GM18861 (cell line): Measurements from ENCODE around the gene TDRD15.
"Not testable (repeated sequence)": the region's sequence is repeated elsewhere in the genome, so short reads cannot be mapped to it uniquely, and the experiment has no call there.

ENCODE experiments used
- ATAC-seq: cut with Tn5 transposase; IDR thresholded peaks from one replicate; pipeline ENCODE4 v1.9.1; 2021; ENCODE audit not compliant: unreplicated experiment

Gene TDRD15

GRCh38 chr2:21142149-21142548, 18.4 kb downstream of the TDRD15 start:
- ATAC-seq = no peak

GRCh38 chr2:21146638-21147037, 22.9 kb downstream of the TDRD15 start:
- no peak for ATAC-seq

- no peak for ATAC-seq
These were observed 24.9 kb downstream of the TDRD15 start for GRCh38 chr2:21148718-21149117.

- ATAC-seq = not testable (repeated sequence)
These were observed 27.5 kb downstream of the TDRD15 start for GRCh38 chr2:21151234-21151633.

- ATAC-seq = no peak
These were observed 31.8 kb downstream of the TDRD15 start for GRCh38 chr2:21155365-21156136.

- ATAC-seq = no peak
These were observed 37.4 kb downstream of the TDRD15 start for GRCh38 chr2:21161122-21161521.

GRCh38 chr2:21161832-21162614, 38.3 kb downstream of the TDRD15 start:
- no peak for ATAC-seq

- ATAC-seq = no peak
These were observed 38.8 kb downstream of the TDRD15 start for GRCh38 chr2:21162615-21162878.

GRCh38 chr2:21163213-21163612, 39.4 kb downstream of the TDRD15 start:
- ATAC-seq = no peak

- no peak for ATAC-seq
These were observed 41.6 kb downstream of the TDRD15 start for GRCh38 chr2:21165350-21165749.

- ATAC-seq = no peak
These were observed 52.3 kb downstream of the TDRD15 start for GRCh38 chr2:21175895-21176646.

- no peak for ATAC-seq
These were observed 58.2 kb downstream of the TDRD15 start for GRCh38 chr2:21181957-21182356.

- ATAC-seq = no peak
These were observed 59.5 kb downstream of the TDRD15 start for GRCh38 chr2:21183306-21183705.

GRCh38 chr2:21183726-21184125, 60.0 kb downstream of the TDRD15 start:
- no peak for ATAC-seq

GRCh38 chr2:21191535-21191934, 67.8 kb downstream of the TDRD15 start:
- ATAC-seq = no peak
